SK-N-SH (cell line): ENCODE measurements around the gene LTC4S. TPM values are rescaled to one million over a fixed set of nuclear protein-coding genes. Genes with fewer than 3 reads are reported as not detected.

ENCODE experiments used
- CTCF ChIA-PET: fragments of 300-600, 350-600 bp; formaldehyde crosslinking; extraction: SDS; loops from one replicate; lab custom pipeline; 2021; lab: Yijun Ruan, JAX
- POLR2A ChIA-PET: fragments of 350-600 bp; sonication (Branson Sonifier 250); formaldehyde crosslinking; extraction: SDS; loops from one replicate; lab custom pipeline; 2020; ENCODE audit warnings: antibody characterized with exemption, inconsistent platforms; lab: Yijun Ruan, JAX
- DNase-seq: peaks from one replicate; pipeline ENCODE4 v3.0.0; 2012
- H2AFZ ChIP-seq: fragments of 200-600 bp; sonication (generic); 2 replicates; pipeline ENCODE4 v1.8.1; 2016; ENCODE audit warnings: antibody characterized with exemption, mild to moderate bottlenecking, low read depth
- H3F3A ChIP-seq: fragments of 200-600 bp; sonication (generic); replicated peaks from 2 replicates; pipeline ENCODE3; 2016; ENCODE audit warnings: antibody characterized with exemption, mild to moderate bottlenecking; ENCODE audit not compliant: insufficient read depth
- H3K27ac ChIP-seq, 2 experiments: fragments of 200-500 bp in 1 of 2; fragments of 200-600 bp in 1 of 2; sonication (Bioruptor generic) in 1 of 2; sonication (generic), shearing (Covaris generic) in 1 of 2; 2 replicates each; pipeline versions ENCODE4 v1.5.1 to v1.6.1; 2014 to 2016; ENCODE audit warnings: low read depth in 2 of 2, inconsistent platforms in 1 of 2, low read length in 1 of 2, mild to moderate bottlenecking in 1 of 2, mixed read lengths in 1 of 2
- H3K27me3 ChIP-seq: fragments of 200-600 bp; sonication (generic), shearing (Covaris generic); 2 replicates; pipeline ENCODE4 v1.6.1; 2016; ENCODE audit warnings: mixed run types; ENCODE audit not compliant: insufficient read depth
- H3K36me3 ChIP-seq, 2 experiments: fragments of 200-500 bp in 1 of 2; fragments of 200-600 bp in 1 of 2; sonication (Bioruptor generic) in 1 of 2; sonication (generic) in 1 of 2; replicated peaks in 1 of 2; 2 replicates each; pipeline versions ENCODE3 to v1.5.1; 2014 to 2016; ENCODE audit warnings: low read length in 1 of 2, mild to moderate bottlenecking in 1 of 2; ENCODE audit not compliant: insufficient read depth in 2 of 2, control insufficient read depth in 1 of 2
- H3K4me1 ChIP-seq, 2 experiments: fragments of 200-500 bp in 1 of 2; fragments of 200-600 bp in 1 of 2; sonication (Bioruptor generic) in 1 of 2; sonication (generic), shearing (Covaris generic) in 1 of 2; 2 replicates each; pipeline versions ENCODE4 v1.5.1 to v1.6.1; 2014 to 2016; ENCODE audit warnings: low read depth in 1 of 2, low read length in 1 of 2, mixed run types in 1 of 2; ENCODE audit not compliant: insufficient read depth in 2 of 2, control insufficient read depth in 1 of 2
- H3K4me2 ChIP-seq: fragments of 200-600 bp; sonication (generic), shearing (Covaris generic); 2 replicates; pipeline ENCODE4 v1.6.1; 2017; ENCODE audit warnings: mixed run types
- H3K4me3 ChIP-seq, 2 experiments: fragments of 200-500 bp in 1 of 2; fragments of 200-600 bp in 1 of 2; sonication (Bioruptor generic) in 1 of 2; sonication (generic), shearing (Covaris generic) in 1 of 2; 2 replicates each; pipeline versions ENCODE4 v1.5.1 to v1.8.1; 2014 to 2016; ENCODE audit warnings: low read depth in 2 of 2, inconsistent platforms in 1 of 2, low read length in 1 of 2, mild to moderate bottlenecking in 1 of 2, mixed read lengths in 1 of 2, moderate library complexity in 1 of 2
- H3K79me2 ChIP-seq: fragments of 200-600 bp; sonication (generic); 2 replicates; pipeline ENCODE4 v1.8.1; 2017; ENCODE audit warnings: mild to moderate bottlenecking; ENCODE audit not compliant: insufficient read depth
- H3K9ac ChIP-seq: fragments of 200-600 bp; sonication (generic); 2 replicates; pipeline ENCODE4 v1.6.1; 2017; ENCODE audit warnings: mixed run types
- H3K9me2 ChIP-seq: fragments of 200-600 bp; sonication (generic); 2 replicates; pipeline ENCODE4 v1.6.1; 2017; ENCODE audit warnings: mixed run types
- H3K9me3 ChIP-seq: fragments of 200-600 bp; sonication (generic); 2 replicates; pipeline ENCODE4 v1.6.1; 2017; ENCODE audit warnings: mixed run types, mild to moderate bottlenecking, moderate library complexity
- H4K20me1 ChIP-seq: fragments of 200-600 bp; sonication (generic); 2 replicates; pipeline ENCODE4 v1.6.1; 2017; ENCODE audit warnings: mild to moderate bottlenecking, mixed run types; ENCODE audit not compliant: insufficient read depth
- EP300 ChIP-seq, 2 experiments: IDR thresholded peaks; 2 replicates each; pipeline versions ENCODE4 v1.4.0 to v1.6.1; 2012; ENCODE audit warnings: borderline replicate concordance in 1 of 2, low read depth in 1 of 2, low read length in 1 of 2
- FOXJ3 ChIP-seq: sonication (generic); formaldehyde crosslinking; IDR thresholded peaks from 2 replicates; pipeline ENCODE4 v1.5.1; 2020; ENCODE audit warnings: mild to moderate bottlenecking, missing genetic modification reagents
- MXI1 ChIP-seq: IDR thresholded peaks from 2 replicates; pipeline ENCODE4 v1.6.1; 2012; ENCODE audit warnings: mild to moderate bottlenecking, low read depth, low read length, improper control_type of control experiment
- NFIC ChIP-seq: IDR thresholded peaks from 2 replicates; pipeline ENCODE4 v1.4.0; 2012; ENCODE audit warnings: borderline replicate concordance
- NRF1 ChIP-seq: IDR thresholded peaks from 2 replicates; pipeline ENCODE4 v1.6.1; 2012; ENCODE audit warnings: low read depth, mild to moderate bottlenecking, low read length
- POLR2AphosphoS5 ChIP-seq: IDR thresholded peaks from 2 replicates; pipeline ENCODE4 v1.6.1; 2012; ENCODE audit warnings: low read depth, low read length
- RCOR1 ChIP-seq: fragments of 150-350 bp; IDR thresholded peaks from 2 replicates; pipeline ENCODE4 v1.6.1; 2017; ENCODE audit warnings: antibody characterized with exemption, low read length
- SMC3 ChIP-seq: IDR thresholded peaks from 2 replicates; pipeline ENCODE4 v1.6.1; 2012; ENCODE audit warnings: low read depth, low read length, improper control_type of control experiment
- TCF12 ChIP-seq: IDR thresholded peaks from 2 replicates; pipeline ENCODE4 v1.4.0; 2012
- YY1 ChIP-seq: IDR thresholded peaks from 2 replicates; pipeline ENCODE4 v1.4.0; 2012; ENCODE audit warnings: low read depth, mild to moderate bottlenecking
- WGBS: methylation state at CpG from one replicate; pipeline ENCODE4 v1.1.6; 2017; ENCODE audit warnings: low lambda C conversion rate; 5-methylcytosine and 5-hydroxymethylcytosine counted together
- polyA plus RNA-seq, 3 experiments: library from polyadenylated mRNA; depleted of rRNA; stranded (reverse); fragments of >200 nt; gene quantifications; 2 replicates each; pipeline ENCODE4 v1.2.3, GENCODE V29; 2012
- TF ChIP-seq, protein P1 (sequence below): IDR thresholded peaks from 2 replicates; pipeline ENCODE4 v1.4.0; 2012; ENCODE audit warnings: low read depth, borderline replicate concordance
- TF ChIP-seq, protein P2 (sequence below): IDR thresholded peaks from 2 replicates; pipeline ENCODE4 v1.4.0; 2012; ENCODE audit warnings: low read depth
- TF ChIP-seq, protein P3 (sequence below): fragments of 150-350 bp; IDR thresholded peaks from 2 replicates; pipeline ENCODE4 v1.6.1; 2017; ENCODE audit warnings: antibody characterized with exemption, low read length, low read depth, borderline replicate concordance

Gene LTC4S
- polyA plus RNA-seq, 1 of the 3 experiments (the other 2 are of a cell fraction), result 0.43 TPM

- TF ChIP-seq, protein P1, sequence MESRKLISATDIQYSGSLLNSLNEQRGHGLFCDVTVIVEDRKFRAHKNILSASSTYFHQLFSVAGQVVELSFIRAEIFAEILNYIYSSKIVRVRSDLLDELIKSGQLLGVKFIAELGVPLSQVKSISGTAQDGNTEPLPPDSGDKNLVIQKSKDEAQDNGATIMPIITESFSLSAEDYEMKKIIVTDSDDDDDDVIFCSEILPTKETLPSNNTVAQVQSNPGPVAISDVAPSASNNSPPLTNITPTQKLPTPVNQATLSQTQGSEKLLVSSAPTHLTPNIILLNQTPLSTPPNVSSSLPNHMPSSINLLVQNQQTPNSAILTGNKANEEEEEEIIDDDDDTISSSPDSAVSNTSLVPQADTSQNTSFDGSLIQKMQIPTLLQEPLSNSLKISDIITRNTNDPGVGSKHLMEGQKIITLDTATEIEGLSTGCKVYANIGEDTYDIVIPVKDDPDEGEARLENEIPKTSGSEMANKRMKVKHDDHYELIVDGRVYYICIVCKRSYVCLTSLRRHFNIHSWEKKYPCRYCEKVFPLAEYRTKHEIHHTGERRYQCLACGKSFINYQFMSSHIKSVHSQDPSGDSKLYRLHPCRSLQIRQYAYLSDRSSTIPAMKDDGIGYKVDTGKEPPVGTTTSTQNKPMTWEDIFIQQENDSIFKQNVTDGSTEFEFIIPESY, result no peak
- TF ChIP-seq TCF12 (peak; percentile 22; the same call in 1 of the 2 replicates), MXI1 (no peak; the same call in 1 of the 2 replicates), EP300 (IDR thresholded peaks at IDR 0.05; ENCODE audit: borderline replicate concordance in 1 of 2, low read depth in 1 of 2, low read length in 1 of 2) (peak in 1 of 2 experiments; percentile 33; a peak in 1 of 4 replicates), RCOR1 (no peak), NRF1 (no peak)
- TF ChIP-seq, protein P2, sequence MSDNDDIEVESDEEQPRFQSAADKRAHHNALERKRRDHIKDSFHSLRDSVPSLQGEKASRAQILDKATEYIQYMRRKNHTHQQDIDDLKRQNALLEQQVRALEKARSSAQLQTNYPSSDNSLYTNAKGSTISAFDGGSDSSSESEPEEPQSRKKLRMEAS, result peak; percentile 29; the same call in 1 of the 2 replicates
- TF ChIP-seq, protein P3, sequence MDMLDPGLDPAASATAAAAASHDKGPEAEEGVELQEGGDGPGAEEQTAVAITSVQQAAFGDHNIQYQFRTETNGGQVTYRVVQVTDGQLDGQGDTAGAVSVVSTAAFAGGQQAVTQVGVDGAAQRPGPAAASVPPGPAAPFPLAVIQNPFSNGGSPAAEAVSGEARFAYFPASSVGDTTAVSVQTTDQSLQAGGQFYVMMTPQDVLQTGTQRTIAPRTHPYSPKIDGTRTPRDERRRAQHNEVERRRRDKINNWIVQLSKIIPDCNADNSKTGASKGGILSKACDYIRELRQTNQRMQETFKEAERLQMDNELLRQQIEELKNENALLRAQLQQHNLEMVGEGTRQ, result no peak
Observed at GRCh38 chr5:179820483-179821297, 26.9 kb downstream of the LTC4S start, which contains the start of gene SQSTM1 (continued).

DNA sequence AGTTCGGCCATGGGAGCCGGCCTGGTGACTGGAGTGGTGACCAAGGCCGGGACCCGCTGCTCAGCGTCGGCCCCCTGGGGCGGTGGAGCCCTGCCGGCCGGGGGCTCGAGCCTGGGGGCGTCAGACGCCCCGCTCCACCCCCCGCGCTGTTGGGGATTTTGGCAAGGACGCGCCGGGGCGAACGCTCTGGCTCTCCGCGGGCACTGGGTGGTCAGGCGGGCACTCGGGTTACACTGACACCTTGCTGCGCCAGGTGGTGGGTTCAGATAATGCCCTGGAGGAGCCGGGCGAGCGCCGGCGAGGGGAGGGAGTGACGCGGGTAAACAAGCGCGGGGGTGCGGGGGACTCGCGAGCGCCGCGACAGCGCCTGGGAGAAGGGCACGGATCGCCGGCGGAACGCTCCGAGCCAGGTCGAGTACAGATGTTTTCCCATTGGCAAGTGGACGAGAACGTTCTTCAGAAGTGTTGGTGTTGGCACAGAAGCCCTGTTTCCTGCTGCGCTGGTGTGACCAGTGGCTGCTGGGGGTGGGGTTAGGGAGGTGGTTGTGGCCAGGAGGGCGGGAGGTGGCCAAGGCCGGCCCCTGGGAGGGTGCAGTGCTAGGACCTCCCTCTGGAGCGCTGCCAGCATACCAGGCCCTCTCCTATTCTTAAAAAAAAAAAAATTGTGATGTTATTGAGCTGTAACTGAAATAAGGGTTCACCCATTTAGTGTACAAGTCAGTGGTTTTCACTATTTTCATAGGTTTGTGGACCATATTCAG lies 27.7 kb downstream of the LTC4S start:
- TF ChIP-seq MXI1, result peak; percentile 73
- no peak for TF ChIP-seq YY1
- peak; percentile 74 for TF ChIP-seq NFIC
- no peak for TF ChIP-seq SMC3
- TF ChIP-seq FOXJ3 (CRISPR knock-in tag), result peak; percentile 67; the same call in 1 of the 2 replicates
- TF ChIP-seq POLR2AphosphoS5, result peak; percentile 64
- TF ChIP-seq, protein P2, result peak; percentile 27; the same call in 1 of the 2 replicates
- TF ChIP-seq, all 33 proteins: peak for 5
- peak; percentile 98 for DNase-seq
- H3K79me2 ChIP-seq, result peaks cover 61% of the 10 kb centered on the region
- WGBS, result 1% methylated on average over 26 of the region's 54 CpGs
- peak overlapping the region; percentile 84 to 94 for H3K27ac ChIP-seq
- H3K4me1 ChIP-seq, result peaks cover 22 to 39% of the 10 kb centered on the region in 2 experiments
- ChIA-PET CTCF (interaction anchor here (1.1 to 1.8 kb wide), 5 partner anchors 9 to 58 kb away, joined by 3 to 10 read pairs (median 5); no protein-coding TSS in a partner anchor), POLR2A (interaction anchor here (0.6 to 1.0 kb wide), 7 partner anchors 10 to 57 kb away, joined by 3 to 6 read pairs (median 3); partner anchors contain the start of gene MRNIP)
- H3F3A ChIP-seq, result peaks cover 11% of the 10 kb centered on the region
- H3K9me2 ChIP-seq, result no peaks in the 10 kb centered on the region
- no peaks in the 10 kb centered on the region for H3K27me3 ChIP-seq
- H3K4me3 ChIP-seq, result peak overlapping the region; percentile 97
- peak overlapping the region; percentile 97 for H3K9ac ChIP-seq
- peaks cover 33% of the 10 kb centered on the region in 2 experiments for H3K36me3 ChIP-seq
- peaks cover 55% of the 10 kb centered on the region for H4K20me1 ChIP-seq
- peak overlapping the region; percentile 75 for H3K4me2 ChIP-seq
- H2AFZ ChIP-seq, result no peak overlapping the region
- no peaks in the 10 kb centered on the region for H3K9me3 ChIP-seq
